Mucosa of descending colon (tissue), 3 donors: Measurements from ENCODE around the gene ING4. TPM values are rescaled to one million over a fixed set of nuclear protein-coding genes. Genes with fewer than 3 reads are reported as not detected.

Source experiments
- ATAC-seq: fragments of 200-7000 bp; cut with Tn5 transposase; one replicate; pipeline ENCODE4 v1.9.1; 2020; ENCODE audit warnings: mild to moderate bottlenecking, moderate library complexity
- DNase-seq, 3 donors: peaks; one replicate each; pipeline ENCODE4 v3.0.0-alpha.2; 2020
- H3K36me3 ChIP-seq: fragments of 200-600 bp; one replicate; pipeline ENCODE4 v1.8.0; 2021; ENCODE audit warnings: low read depth, mild to moderate bottlenecking
- H3K4me1 ChIP-seq: fragments of 200-600 bp; one replicate; pipeline ENCODE4 v1.8.0; 2021; ENCODE audit warnings: low read depth, mild to moderate bottlenecking
- H3K4me3 ChIP-seq: fragments of 200-600 bp; one replicate; pipeline ENCODE4 v1.8.0; 2021; ENCODE audit warnings: mild to moderate bottlenecking
- H3K9me3 ChIP-seq: fragments of 200-600 bp; one replicate; pipeline ENCODE4 v1.8.0; 2021; ENCODE audit warnings: mild to moderate bottlenecking
- CTCF ChIP-seq: fragments of 200-600 bp; IDR thresholded peaks from one replicate; pipeline ENCODE4 v1.8.0; 2022; ENCODE audit warnings: antibody characterized with exemption, mild to moderate bottlenecking
- intact Hi-C, 2 donors: fragments of 100-400 bp; cut with DNase I in 1 of 2; cut with micrococcal nuclease in 1 of 2; formaldehyde crosslinking; loops; one replicate each; pipeline versions ENCODE4 v1.11.0 to v1.11.1; 2022; cut with DNase I, micrococcal nuclease
- total RNA-seq, 3 donors: library from RNA; stranded (reverse); fragmentation: NEBNext Ultra II Directional in 2 of 3; extraction: Animal tissue kit (Norgen Biotek cat#: 25700) in 2 of 3; gene quantifications; one replicate each; pipeline versions ENCODE4 v1.2.1 to v1.2.4, GENCODE V29; 2021 to 2023
- donor health status: DM: no; HTN: no; CAD: no; lungs with moderate emphysema.
- donor health status: DM: no; HTN: no; CAD: no.
- donor health status: DM: no; HTN: yes; CAD: no.

Gene ING4
- total RNA-seq, 3 donors from 2014 or later = 28.9 to 46.9 (median 45.9) TPM

- TF ChIP-seq CTCF = no peak
- Histone ChIP-seq H3K36me3 (peaks cover 4% of the 10 kb centered on the region), H3K9me3 (no peaks in the 10 kb centered on the region), H3K4me1 (no peaks in the 10 kb centered on the region), H3K4me3 (no peak overlapping the region)
- intact Hi-C loops = no loop called here
- ATAC-seq (no peak), DNase-seq (no peak)
These were observed 14.0 kb upstream of the ING4 start for GRCh38 chr12:6676962-6677361.

- H3K36me3 ChIP-seq = peaks cover 14% of the 10 kb centered on the region
- ATAC-seq (no peak), DNase-seq (no peak)
- H3K9me3 ChIP-seq = no peaks in the 10 kb centered on the region
- intact Hi-C loops = no loop called here
- no peak overlapping the region for H3K4me3 ChIP-seq
- no peak for TF ChIP-seq CTCF
- no peaks in the 10 kb centered on the region for H3K4me1 ChIP-seq
These were observed 9.2 kb upstream of the ING4 start for GRCh38 chr12:6672143-6672542.

- TF ChIP-seq CTCF = no peak
- intact Hi-C loops = no loop called here
- H3K4me3 ChIP-seq = no peak overlapping the region
- no peak for DNase-seq
- no peaks in the 10 kb centered on the region for H3K9me3 ChIP-seq
- H3K4me1 ChIP-seq = peaks cover 3% of the 10 kb centered on the region
- peaks cover 13% of the 10 kb centered on the region for H3K36me3 ChIP-seq
- no peak for ATAC-seq
These were observed 4.8 kb upstream of the ING4 start for GRCh38 chr12:6667559-6668210.

GRCh38 chr12:6666211-6666610, 3.3 kb upstream of the ING4 start:
- ATAC-seq (no peak), DNase-seq (no peak)
- H3K9me3 ChIP-seq = no peaks in the 10 kb centered on the region
- peaks cover 9% of the 10 kb centered on the region for H3K4me1 ChIP-seq
- no peak overlapping the region for H3K4me3 ChIP-seq
- intact Hi-C loops = no loop called here
- peaks cover 8% of the 10 kb centered on the region for H3K36me3 ChIP-seq
- TF ChIP-seq CTCF = no peak

DNA sequence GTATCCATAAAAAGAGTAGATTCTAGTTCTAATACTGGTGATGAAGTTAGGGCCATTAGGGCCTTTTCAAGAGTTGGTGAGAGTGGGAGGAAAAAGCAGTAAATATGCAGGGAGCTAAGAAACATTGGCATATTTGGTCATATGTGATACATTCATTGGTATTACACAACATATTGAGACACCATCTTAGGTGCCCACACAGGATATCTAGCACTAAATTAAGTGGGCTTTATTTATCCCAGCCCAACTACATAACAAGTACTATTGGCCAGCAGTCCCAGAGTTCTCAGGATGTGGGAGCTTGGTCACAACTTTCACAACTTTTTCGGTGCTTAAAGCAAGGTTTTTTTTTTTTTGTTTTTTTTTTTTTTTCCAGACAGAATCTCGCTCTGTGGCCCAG, 2.0 kb upstream of the ING4 start:
- TF ChIP-seq CTCF = no peak
- intact Hi-C loops = no loop called here
- no peaks in the 10 kb centered on the region for H3K9me3 ChIP-seq
- H3K36me3 ChIP-seq = no peaks in the 10 kb centered on the region
- ATAC-seq (no peak), DNase-seq (no peak)
- H3K4me1 ChIP-seq = peaks cover 9% of the 10 kb centered on the region
- no peak overlapping the region for H3K4me3 ChIP-seq

DNA sequence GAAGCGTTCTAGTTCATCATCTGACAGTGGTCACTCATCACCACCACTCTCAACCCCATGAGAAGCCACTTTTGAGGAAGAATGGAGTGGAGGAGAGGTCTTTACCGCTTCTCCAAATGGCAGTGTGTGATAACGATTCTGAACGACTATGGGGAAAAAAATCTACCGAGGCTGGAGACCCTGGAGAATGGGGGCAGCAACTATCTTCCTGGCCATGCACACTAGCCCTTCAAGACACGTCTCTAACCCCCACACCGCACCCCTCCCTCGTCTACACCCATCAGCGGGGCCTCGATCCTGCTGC, 365 bp downstream of the ING4 start:
- peak; percentile 50 for ATAC-seq
- H3K4me1 ChIP-seq = peaks cover 9% of the 10 kb centered on the region

More for the DNA sequence above, 365 bp downstream of the ING4 start:
- H3K36me3 ChIP-seq = no peaks in the 10 kb centered on the region
- no peak for DNase-seq
- H3K4me3 ChIP-seq = peak overlapping the region; percentile 44
- no peak for TF ChIP-seq CTCF
- no peaks in the 10 kb centered on the region for H3K9me3 ChIP-seq
- intact Hi-C loops = no loop called here
